ENCODE data around the gene MIA3.

DNA sequence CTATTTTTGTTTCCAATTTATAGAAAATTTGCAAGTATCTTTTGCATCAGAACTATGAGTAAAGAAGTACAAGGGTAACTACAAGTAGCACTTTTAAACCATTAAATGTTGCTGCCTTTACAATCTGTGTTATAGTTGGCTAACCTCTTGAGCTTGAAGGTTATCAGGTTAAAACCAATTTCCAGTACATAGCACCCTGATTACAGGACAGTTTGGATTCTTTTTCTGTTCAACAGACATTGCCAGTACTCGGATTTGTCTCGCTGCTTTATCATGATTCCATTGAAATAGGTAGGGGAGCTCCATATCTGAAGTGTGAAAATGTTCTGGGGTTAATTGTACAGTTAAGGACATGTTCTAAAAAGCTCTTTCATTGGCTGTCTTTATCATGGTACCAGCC is 40.0 kb downstream of the MIA3 start:
- TF ChIP-seq, protein P1, sequence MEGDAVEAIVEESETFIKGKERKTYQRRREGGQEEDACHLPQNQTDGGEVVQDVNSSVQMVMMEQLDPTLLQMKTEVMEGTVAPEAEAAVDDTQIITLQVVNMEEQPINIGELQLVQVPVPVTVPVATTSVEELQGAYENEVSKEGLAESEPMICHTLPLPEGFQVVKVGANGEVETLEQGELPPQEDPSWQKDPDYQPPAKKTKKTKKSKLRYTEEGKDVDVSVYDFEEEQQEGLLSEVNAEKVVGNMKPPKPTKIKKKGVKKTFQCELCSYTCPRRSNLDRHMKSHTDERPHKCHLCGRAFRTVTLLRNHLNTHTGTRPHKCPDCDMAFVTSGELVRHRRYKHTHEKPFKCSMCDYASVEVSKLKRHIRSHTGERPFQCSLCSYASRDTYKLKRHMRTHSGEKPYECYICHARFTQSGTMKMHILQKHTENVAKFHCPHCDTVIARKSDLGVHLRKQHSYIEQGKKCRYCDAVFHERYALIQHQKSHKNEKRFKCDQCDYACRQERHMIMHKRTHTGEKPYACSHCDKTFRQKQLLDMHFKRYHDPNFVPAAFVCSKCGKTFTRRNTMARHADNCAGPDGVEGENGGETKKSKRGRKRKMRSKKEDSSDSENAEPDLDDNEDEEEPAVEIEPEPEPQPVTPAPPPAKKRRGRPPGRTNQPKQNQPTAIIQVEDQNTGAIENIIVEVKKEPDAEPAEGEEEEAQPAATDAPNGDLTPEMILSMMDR (conservative IDR thresholded peaks at IDR 0.05 in 1 of 2, IDR thresholded peaks at IDR 0.05 in 1 of 2; ENCODE audit: extremely low read depth in 1 of 2, insufficient read depth in 1 of 2, low read depth in 1 of 2, low read length in 2 of 2): no peak
- TF ChIP-seq EZH2 (IDR thresholded peaks at IDR 0.05; ENCODE audit: borderline replicate concordance, low read length): no peak
